Liver (tissue), 9 donors: ENCODE data around the gene TUBB2A. TPM values are rescaled to one million over a fixed set of nuclear protein-coding genes. Genes with fewer than 3 reads are reported as not detected.

Experiments used
- DNase-seq: peaks from one replicate; pipeline ENCODE4 v3.0.0-alpha.2; 2017; ENCODE audit warnings: low spot score
- H3K27ac ChIP-seq, 2 donors: one replicate each; pipeline ENCODE4 v1.7.0; 2013; ENCODE audit warnings: inconsistent platforms in 2 of 2, low read length in 2 of 2, control low read depth in 1 of 2, low read depth in 1 of 2, mild to moderate bottlenecking in 1 of 2
- H3K27me3 ChIP-seq, 4 donors: one replicate each; pipeline versions ENCODE4 v1.6.1 to v1.7.0; 2013; ENCODE audit warnings: low read length in 3 of 4, inconsistent platforms in 1 of 4, mild to moderate bottlenecking in 1 of 4, moderate library complexity in 1 of 4; ENCODE audit not compliant: control insufficient read depth in 4 of 4, insufficient read depth in 4 of 4
- H3K36me3 ChIP-seq, 4 donors: one replicate each; pipeline versions ENCODE4 v1.6.1 to v1.7.0; 2013; ENCODE audit warnings: low read length in 3 of 4, mild to moderate bottlenecking in 3 of 4, low read depth in 1 of 4, moderate library complexity in 1 of 4; ENCODE audit not compliant: control insufficient read depth in 4 of 4, insufficient read depth in 3 of 4
- H3K4me1 ChIP-seq, 4 donors: one replicate each; pipeline versions ENCODE4 v1.6.1 to v1.7.0; 2013; ENCODE audit warnings: low read length in 3 of 4, mild to moderate bottlenecking in 3 of 4, moderate library complexity in 1 of 4; ENCODE audit not compliant: control insufficient read depth in 4 of 4, insufficient read depth in 4 of 4
- H3K4me3 ChIP-seq, 3 donors: one replicate each; pipeline versions ENCODE4 v1.6.1 to v1.7.0; 2013; ENCODE audit warnings: low read length in 3 of 3, control low read depth in 1 of 3, low read depth in 1 of 3, mild to moderate bottlenecking in 1 of 3
- H3K9ac ChIP-seq, 2 donors: one replicate each; pipeline ENCODE4 v1.7.0; 2013; ENCODE audit warnings: low read length in 2 of 2, mild to moderate bottlenecking in 2 of 2, moderate library complexity in 2 of 2, control low read depth in 1 of 2, low read depth in 1 of 2
- H3K9me3 ChIP-seq, 4 donors: one replicate each; pipeline versions ENCODE4 v1.6.1 to v1.7.0; 2013; ENCODE audit warnings: low read length in 3 of 4; ENCODE audit not compliant: control insufficient read depth in 4 of 4
- ATF3 ChIP-seq: IDR thresholded peaks from 2 replicates; pipeline ENCODE4 v1.6.1; 2016; ENCODE audit warnings: antibody characterized with exemption
- EGR1 ChIP-seq, 2 donors: IDR thresholded peaks; 2 replicates each; pipeline ENCODE4 v1.6.1; 2016 to 2018; ENCODE audit warnings: antibody characterized with exemption in 2 of 2, low read depth in 2 of 2
- FOXA1 ChIP-seq: IDR thresholded peaks from 2 replicates; pipeline ENCODE4 v1.6.1; 2016; ENCODE audit warnings: antibody characterized with exemption
- FOXA2 ChIP-seq: IDR thresholded peaks from 2 replicates; pipeline ENCODE4 v1.6.1; 2016; ENCODE audit warnings: antibody characterized with exemption
- GABPA ChIP-seq, 2 donors: IDR thresholded peaks in 1 of 2; conservative IDR thresholded peaks in 1 of 2; 2 replicates each; pipeline ENCODE4 v1.6.1; 2016; ENCODE audit warnings: antibody characterized with exemption in 2 of 2, mild to moderate bottlenecking in 1 of 2, moderate library complexity in 1 of 2
- HNF4A ChIP-seq, 2 donors: conservative IDR thresholded peaks; 2 replicates each; pipeline ENCODE4 v1.6.1; 2016; ENCODE audit warnings: antibody characterized with exemption in 2 of 2, mild to moderate bottlenecking in 2 of 2
- HNF4G ChIP-seq: IDR thresholded peaks from 2 replicates; pipeline ENCODE4 v1.6.1; 2016; ENCODE audit warnings: antibody characterized with exemption
- JUND ChIP-seq, 2 donors: IDR thresholded peaks; 2 replicates each; pipeline ENCODE4 v1.6.1; 2016; ENCODE audit warnings: antibody characterized with exemption in 2 of 2
- MAX ChIP-seq: IDR thresholded peaks from 2 replicates; pipeline ENCODE4 v1.6.1; 2016; ENCODE audit warnings: antibody characterized with exemption
- NR2F2 ChIP-seq: IDR thresholded peaks from 2 replicates; pipeline ENCODE4 v1.6.1; 2016; ENCODE audit warnings: antibody characterized with exemption
- RAD21 ChIP-seq, 2 donors: IDR thresholded peaks; 2 replicates each; pipeline ENCODE4 v1.6.1; 2016; ENCODE audit warnings: antibody characterized with exemption in 2 of 2, mild to moderate bottlenecking in 2 of 2
- REST ChIP-seq: IDR thresholded peaks from 2 replicates; pipeline ENCODE4 v1.6.1; 2016; ENCODE audit warnings: antibody characterized with exemption, mild to moderate bottlenecking
- RXRA ChIP-seq, 2 donors: IDR thresholded peaks; 2 replicates each; pipeline ENCODE4 v1.6.1; 2017 to 2018; ENCODE audit warnings: antibody characterized with exemption in 2 of 2, mild to moderate bottlenecking in 1 of 2
- SP1 ChIP-seq: IDR thresholded peaks from 2 replicates; pipeline ENCODE4 v1.6.1; 2018; ENCODE audit warnings: antibody characterized with exemption, mild to moderate bottlenecking
- TAF1 ChIP-seq: conservative IDR thresholded peaks from 2 replicates; pipeline ENCODE4 v1.6.1; 2016; ENCODE audit warnings: antibody characterized with exemption, mild to moderate bottlenecking
- YY1 ChIP-seq: IDR thresholded peaks from 2 replicates; pipeline ENCODE4 v1.6.1; 2016; ENCODE audit warnings: antibody characterized with exemption, mild to moderate bottlenecking
- WGBS: extraction: QIAGEN DNeasy Blood & Tissue Kit; methylation state at CpG from one replicate; pipeline ENCODE4 v1.1.7; 2013; 5-methylcytosine and 5-hydroxymethylcytosine counted together
- polyA plus RNA-seq, 2 donors: library from polyadenylated mRNA; stranded (reverse) in 1 of 2; unstranded in 1 of 2; fragments of 200-250 nt in 1 of 2; fragments of >200 nt in 1 of 2; fragmentation: Nextera tagmentation in 1 of 2; extraction: Ambion mirVana in 1 of 2; gene quantifications; one replicate each; pipeline versions ENCODE4 v1.2.1 to v1.2.3, GENCODE V29; 2013 to 2015
- total RNA-seq, 2 donors: library from RNA; depleted of rRNA; stranded (reverse); fragments of >200 nt; gene quantifications; one replicate each; pipeline ENCODE4 v1.2.3, GENCODE V29; 2014
- TF ChIP-seq, protein P1 (sequence below): IDR thresholded peaks from 2 replicates; pipeline ENCODE4 v1.6.1; 2016; ENCODE audit warnings: antibody characterized with exemption
- TF ChIP-seq, protein P2 (sequence below): fragments of 150-350 bp; IDR thresholded peaks from 2 replicates; pipeline ENCODE4 v1.5.1; 2017; ENCODE audit warnings: improper control_type of control experiment, low read depth, low read length; ENCODE audit not compliant: missing input control
- donor health status: healthy.
- donor health status: healthy.
- donor health status: healthy.
- donor health status: healthy.
- donor health status: healthy.

TUBB2A gene
- total and polyA plus RNA-seq, 4 donors: 53.5 to 94.8 (median 88.1) TPM

GRCh38 chr6:3140201-3140600, 17.1 kb downstream of the TUBB2A start:
- Histone ChIP-seq H3K27ac (peak overlapping the region; percentile 73 to 88), H3K4me3 (no peak overlapping the region), H3K4me1 (peaks cover 12 to 52% (median 45%) of the 10 kb centered on the region in 4 donors), H3K27me3 (no peaks in the 10 kb centered on the region), H3K36me3 (peaks cover 3 to 23% (median 12%) of the 10 kb centered on the region in 4 donors), H3K9me3 (no peaks in the 10 kb centered on the region), H3K9ac (no peak overlapping the region)
- DNase-seq: no peak
- no peak for TF ChIP-seq ATF3
- no peak for TF ChIP-seq HNF4G
- TF ChIP-seq TAF1: no peak
- no peak for TF ChIP-seq REST
- TF ChIP-seq, protein P1, sequence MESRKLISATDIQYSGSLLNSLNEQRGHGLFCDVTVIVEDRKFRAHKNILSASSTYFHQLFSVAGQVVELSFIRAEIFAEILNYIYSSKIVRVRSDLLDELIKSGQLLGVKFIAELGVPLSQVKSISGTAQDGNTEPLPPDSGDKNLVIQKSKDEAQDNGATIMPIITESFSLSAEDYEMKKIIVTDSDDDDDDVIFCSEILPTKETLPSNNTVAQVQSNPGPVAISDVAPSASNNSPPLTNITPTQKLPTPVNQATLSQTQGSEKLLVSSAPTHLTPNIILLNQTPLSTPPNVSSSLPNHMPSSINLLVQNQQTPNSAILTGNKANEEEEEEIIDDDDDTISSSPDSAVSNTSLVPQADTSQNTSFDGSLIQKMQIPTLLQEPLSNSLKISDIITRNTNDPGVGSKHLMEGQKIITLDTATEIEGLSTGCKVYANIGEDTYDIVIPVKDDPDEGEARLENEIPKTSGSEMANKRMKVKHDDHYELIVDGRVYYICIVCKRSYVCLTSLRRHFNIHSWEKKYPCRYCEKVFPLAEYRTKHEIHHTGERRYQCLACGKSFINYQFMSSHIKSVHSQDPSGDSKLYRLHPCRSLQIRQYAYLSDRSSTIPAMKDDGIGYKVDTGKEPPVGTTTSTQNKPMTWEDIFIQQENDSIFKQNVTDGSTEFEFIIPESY: no peak
- TF ChIP-seq MAX: no peak
- TF ChIP-seq HNF4A (conservative IDR thresholded peaks at IDR 0.05): no peak
- WGBS: 92% methylated on average over 20 of the region's 20 CpGs

DNA sequence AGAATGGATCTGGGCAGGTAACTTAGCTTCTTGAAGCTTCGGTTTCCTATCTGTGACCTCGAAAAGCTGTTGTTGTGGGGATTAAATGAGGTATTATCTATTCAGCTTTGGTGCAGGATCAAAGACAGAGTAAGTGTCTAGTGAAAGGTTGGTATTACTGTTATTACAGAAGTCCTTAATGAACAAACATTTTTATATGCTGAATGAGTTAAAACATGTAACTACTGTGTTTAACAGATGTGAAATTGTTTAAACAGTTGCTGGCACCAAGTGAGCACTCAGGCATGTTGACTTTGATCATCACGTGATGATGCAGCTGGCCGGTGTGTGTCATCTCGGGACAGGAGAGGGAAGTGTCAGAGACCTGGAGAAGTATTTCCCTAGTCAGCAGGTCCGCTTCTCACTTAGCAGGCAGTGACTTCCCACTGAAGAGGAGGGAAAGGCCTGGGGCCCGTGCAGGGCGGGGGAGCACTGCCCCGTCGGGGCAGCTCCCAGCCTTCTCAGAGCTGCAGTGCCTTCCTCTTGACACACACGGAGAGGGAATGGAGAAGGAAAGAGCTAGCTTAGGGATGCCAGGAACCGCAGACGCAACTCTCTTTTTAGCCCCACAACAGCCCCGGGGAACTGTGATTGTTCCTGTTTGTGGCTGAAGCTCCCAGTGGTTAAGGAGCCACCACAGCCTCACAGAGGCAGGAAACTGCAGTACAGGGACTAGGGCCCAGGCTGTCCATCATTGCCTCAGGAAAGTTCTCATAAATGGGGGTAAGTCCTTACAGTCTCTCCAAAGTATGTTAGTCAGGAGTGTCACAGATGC, 18.0 kb downstream of the TUBB2A start:
- DNase-seq: peak; percentile 54
- H3K27ac ChIP-seq: peak overlapping the region; percentile 73 to 88
- H3K27me3 ChIP-seq: no peaks in the 10 kb centered on the region
- no peak overlapping the region for H3K4me3 ChIP-seq
- H3K9me3 ChIP-seq: no peaks in the 10 kb centered on the region
- H3K4me1 ChIP-seq: peaks cover 12 to 52% (median 45%) of the 10 kb centered on the region in 4 donors
- H3K36me3 ChIP-seq: peaks cover 3 to 17% (median 10%) of the 10 kb centered on the region in 4 donors
- H3K9ac ChIP-seq: no peak overlapping the region
- 24% methylated on average over 14 of the region's 14 CpGs for WGBS
- TF ChIP-seq RXRA (IDR thresholded peaks at IDR 0.05) (peak; percentile 87 to 90), TAF1 (peak; percentile 48), NR2F2 (no peak), SP1 (peak; percentile 87), ATF3 (no peak), GABPA (IDR thresholded peaks at IDR 0.05 in 1 of 2, conservative IDR thresholded peaks at IDR 0.05 in 1 of 2) (peak in 1 of 2 donors; percentile 23), HNF4A (conservative IDR thresholded peaks at IDR 0.05) (peak; percentile 73 to 88), FOXA2 (peak; percentile 99), JUND (IDR thresholded peaks at IDR 0.05) (peak; percentile 23 to 77), HNF4G (no peak), FOXA1 (peak; percentile 98), RAD21 (IDR thresholded peaks at IDR 0.05) (peak in 1 of 2 donors; percentile 25), MAX (peak; percentile 99), YY1 (peak; percentile 66), EGR1 (IDR thresholded peaks at IDR 0.05; ENCODE audit: low read depth in 2 of 2) (peak; percentile 50 to 89)
- TF ChIP-seq, protein P1: peak; percentile 34
- TF ChIP-seq, protein P2, sequence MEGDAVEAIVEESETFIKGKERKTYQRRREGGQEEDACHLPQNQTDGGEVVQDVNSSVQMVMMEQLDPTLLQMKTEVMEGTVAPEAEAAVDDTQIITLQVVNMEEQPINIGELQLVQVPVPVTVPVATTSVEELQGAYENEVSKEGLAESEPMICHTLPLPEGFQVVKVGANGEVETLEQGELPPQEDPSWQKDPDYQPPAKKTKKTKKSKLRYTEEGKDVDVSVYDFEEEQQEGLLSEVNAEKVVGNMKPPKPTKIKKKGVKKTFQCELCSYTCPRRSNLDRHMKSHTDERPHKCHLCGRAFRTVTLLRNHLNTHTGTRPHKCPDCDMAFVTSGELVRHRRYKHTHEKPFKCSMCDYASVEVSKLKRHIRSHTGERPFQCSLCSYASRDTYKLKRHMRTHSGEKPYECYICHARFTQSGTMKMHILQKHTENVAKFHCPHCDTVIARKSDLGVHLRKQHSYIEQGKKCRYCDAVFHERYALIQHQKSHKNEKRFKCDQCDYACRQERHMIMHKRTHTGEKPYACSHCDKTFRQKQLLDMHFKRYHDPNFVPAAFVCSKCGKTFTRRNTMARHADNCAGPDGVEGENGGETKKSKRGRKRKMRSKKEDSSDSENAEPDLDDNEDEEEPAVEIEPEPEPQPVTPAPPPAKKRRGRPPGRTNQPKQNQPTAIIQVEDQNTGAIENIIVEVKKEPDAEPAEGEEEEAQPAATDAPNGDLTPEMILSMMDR: no peak
